A673 (cell line): ENCODE measurements around the gene PGAP6. TPM values are rescaled to one million over a fixed set of nuclear protein-coding genes. Genes with fewer than 3 reads are reported as not detected.

Experiments used
- BruUV-seq: library from RNA; stranded (reverse); fragments of 400-500 nt; replicated peaks from 2 replicates; lab custom pipeline; 2021; lab: Mats Ljungman, UMichigan
- CTCF ChIA-PET: fragments of 300-600 bp; sonication (Branson Sonifier 250); formaldehyde crosslinking; loops from one replicate; lab custom pipeline; 2022; ENCODE audit warnings: antibody characterized with exemption; lab: Charles Lee
- POLR2A ChIA-PET: fragments of 300-600 bp; sonication (Branson Sonifier 250); formaldehyde crosslinking; loops from one replicate; lab custom pipeline; 2022; ENCODE audit warnings: antibody characterized with exemption; ENCODE audit not compliant: low non-redundant PET; lab: Charles Lee
- DNase-seq: peaks from one replicate; pipeline ENCODE4 v3.0.0-alpha.2; 2015; ENCODE audit warnings: low spot score
- H3K27ac ChIP-seq: fragments of 200-600 bp; sonication (generic); 2 replicates; pipeline ENCODE4 v1.5.1; 2016; ENCODE audit warnings: mixed run types, low read depth, mild to moderate bottlenecking, mixed read lengths, antibody characterized with exemption, low read length; ENCODE audit not compliant: poor library complexity, severe bottlenecking
- H3K27me3 ChIP-seq: fragments of 200-600 bp; sonication (generic); replicated peaks from 2 replicates; pipeline ENCODE4 v1.6.1; 2017; ENCODE audit warnings: mixed run types, low read depth, mild to moderate bottlenecking, mixed read lengths, antibody characterized with exemption, low read length; ENCODE audit not compliant: insufficient read depth, poor library complexity
- H3K36me3 ChIP-seq: fragments of 200-600 bp; sonication (generic); 2 replicates; pipeline ENCODE4 v1.6.1; 2016; ENCODE audit warnings: mixed run types, mild to moderate bottlenecking, mixed read lengths, antibody characterized with exemption, low read length; ENCODE audit not compliant: insufficient read depth, poor library complexity, severe bottlenecking
- H3K4me1 ChIP-seq: fragments of 200-600 bp; sonication (generic); 2 replicates; pipeline ENCODE4 v1.6.1; 2017; ENCODE audit warnings: mixed run types, mild to moderate bottlenecking, mixed read lengths, antibody characterized with exemption, low read length; ENCODE audit not compliant: insufficient read depth, poor library complexity, severe bottlenecking
- H3K4me3 ChIP-seq: fragments of 200-600 bp; sonication (generic); 2 replicates; pipeline ENCODE4 v1.5.1; 2016; ENCODE audit warnings: low read depth, mixed run types, mild to moderate bottlenecking, mixed read lengths, low read length; ENCODE audit not compliant: poor library complexity, severe bottlenecking
- H3K9me3 ChIP-seq: fragments of 200-600 bp; sonication (generic); 2 replicates; pipeline ENCODE4 v1.6.1; 2016; ENCODE audit warnings: mixed run types, low read depth, mild to moderate bottlenecking, mixed read lengths, antibody characterized with exemption, low read length; ENCODE audit not compliant: poor library complexity, severe bottlenecking
- EZH2 ChIP-seq: fragments of 200-600 bp; sonication (generic); IDR thresholded peaks from 2 replicates; pipeline ENCODE4 v1.6.1; 2017; ENCODE audit warnings: borderline replicate concordance, low read depth, mild to moderate bottlenecking, mixed read lengths, antibody characterized with exemption, low read length; ENCODE audit not compliant: poor library complexity, severe bottlenecking
- intact Hi-C: fragments of 100-400 bp; cut with micrococcal nuclease; formaldehyde crosslinking; loops from one replicate; pipeline ENCODE4 v1.10.0; 2022; ENCODE audit not compliant: unreplicated experiment
- total RNA-seq: library from RNA; stranded (reverse); gene quantifications from 2 replicates; pipeline ENCODE4 v1.2.3, GENCODE V29; 2021
- TF ChIP-seq, protein P1 (sequence below): fragments of 300-800, 200-600 bp; sonication (generic); conservative IDR thresholded peaks from 2 replicates; pipeline ENCODE4 v1.5.1; 2017; ENCODE audit warnings: low read depth, mild to moderate bottlenecking, antibody characterized with exemption, low read length, moderate library complexity, mixed read lengths

The PGAP6 gene
- total RNA-seq, 1 experiment from 2014 or later = 38.7 TPM

DNA sequence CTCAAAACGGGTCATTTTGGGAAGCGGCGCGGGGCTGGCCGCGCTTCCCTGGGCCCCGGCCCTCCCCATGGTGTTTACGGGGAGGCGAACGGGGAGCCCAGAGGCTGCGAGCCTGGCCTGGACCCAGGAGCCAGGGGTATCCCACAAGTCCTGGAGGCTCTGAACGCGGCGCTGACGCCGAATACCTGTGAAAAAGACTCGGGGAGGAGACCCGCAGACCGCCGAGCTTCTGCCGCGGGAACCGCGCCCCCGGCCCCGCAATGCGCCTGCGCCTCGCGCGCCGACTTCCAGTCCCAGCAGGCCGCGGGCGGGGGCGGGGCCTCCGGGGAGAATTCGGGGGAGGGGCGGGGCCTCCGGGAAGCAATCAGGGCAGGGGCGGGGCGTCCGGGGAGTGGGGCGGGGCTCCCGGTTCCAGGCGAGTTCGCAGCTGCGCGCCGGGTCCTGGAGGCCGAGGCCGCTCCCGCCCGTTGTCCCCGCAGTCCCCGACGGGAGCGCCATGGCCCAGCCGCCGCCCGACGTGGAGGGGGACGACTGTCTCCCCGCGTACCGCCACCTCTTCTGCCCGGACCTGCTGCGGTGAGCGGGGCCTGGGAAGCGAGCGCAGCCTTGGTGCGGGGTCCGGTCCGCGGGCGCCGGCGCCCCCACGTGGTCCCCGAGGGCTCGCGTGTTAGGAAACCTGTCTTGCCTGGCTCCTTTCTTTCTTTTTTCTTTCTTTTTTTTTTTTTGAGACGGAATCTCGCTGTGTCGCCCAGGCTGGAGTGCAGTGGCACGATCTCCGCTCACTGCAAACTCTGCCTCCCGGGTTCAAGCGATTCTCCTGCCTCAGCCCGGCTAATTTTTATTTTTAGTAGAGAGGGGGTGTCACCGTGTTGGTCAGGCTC lies 19.9 kb upstream of the PGAP6 start, which contains the start of gene DECR2:
Gene DECR2, plus strand, starts transcription at position 418 of the 881 bp plus-strand sequence. Its CDS starts 79 bp downstream, at position 497.
- no TSS peak for BruUV-seq
- TF ChIP-seq, protein P1, sequence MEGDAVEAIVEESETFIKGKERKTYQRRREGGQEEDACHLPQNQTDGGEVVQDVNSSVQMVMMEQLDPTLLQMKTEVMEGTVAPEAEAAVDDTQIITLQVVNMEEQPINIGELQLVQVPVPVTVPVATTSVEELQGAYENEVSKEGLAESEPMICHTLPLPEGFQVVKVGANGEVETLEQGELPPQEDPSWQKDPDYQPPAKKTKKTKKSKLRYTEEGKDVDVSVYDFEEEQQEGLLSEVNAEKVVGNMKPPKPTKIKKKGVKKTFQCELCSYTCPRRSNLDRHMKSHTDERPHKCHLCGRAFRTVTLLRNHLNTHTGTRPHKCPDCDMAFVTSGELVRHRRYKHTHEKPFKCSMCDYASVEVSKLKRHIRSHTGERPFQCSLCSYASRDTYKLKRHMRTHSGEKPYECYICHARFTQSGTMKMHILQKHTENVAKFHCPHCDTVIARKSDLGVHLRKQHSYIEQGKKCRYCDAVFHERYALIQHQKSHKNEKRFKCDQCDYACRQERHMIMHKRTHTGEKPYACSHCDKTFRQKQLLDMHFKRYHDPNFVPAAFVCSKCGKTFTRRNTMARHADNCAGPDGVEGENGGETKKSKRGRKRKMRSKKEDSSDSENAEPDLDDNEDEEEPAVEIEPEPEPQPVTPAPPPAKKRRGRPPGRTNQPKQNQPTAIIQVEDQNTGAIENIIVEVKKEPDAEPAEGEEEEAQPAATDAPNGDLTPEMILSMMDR = peak; percentile 63
- TF ChIP-seq EZH2 = no peak
- Histone ChIP-seq H3K36me3 (peaks cover 21% of the 10 kb centered on the region), H3K4me1 (peaks cover 17% of the 10 kb centered on the region), H3K9me3 (no peaks in the 10 kb centered on the region), H3K27me3 (no peaks in the 10 kb centered on the region), H3K4me3 (peak within 1 kb of the TSS; percentile 62), H3K27ac (peak within 1 kb of the TSS; percentile 91)
- POLR2A ChIA-PET = interaction anchor here (0.6 to 1.5 kb wide), 2 partner anchors 125 to 314 kb away, joined by 4 to 11 read pairs; partner anchors contain the start of gene CAPN15
- peak; percentile 94 for DNase-seq
- CTCF ChIA-PET = interaction anchor here (0.7 to 1.0 kb wide), 2 partner anchors 19 to 357 kb away, joined by 3 read pairs; no protein-coding TSS in a partner anchor
- intact Hi-C loops = loop anchor here (5.0 kb wide), 2 partner anchors 86 to 126 kb away; partner anchors contain the start of gene CAPN15

DNA sequence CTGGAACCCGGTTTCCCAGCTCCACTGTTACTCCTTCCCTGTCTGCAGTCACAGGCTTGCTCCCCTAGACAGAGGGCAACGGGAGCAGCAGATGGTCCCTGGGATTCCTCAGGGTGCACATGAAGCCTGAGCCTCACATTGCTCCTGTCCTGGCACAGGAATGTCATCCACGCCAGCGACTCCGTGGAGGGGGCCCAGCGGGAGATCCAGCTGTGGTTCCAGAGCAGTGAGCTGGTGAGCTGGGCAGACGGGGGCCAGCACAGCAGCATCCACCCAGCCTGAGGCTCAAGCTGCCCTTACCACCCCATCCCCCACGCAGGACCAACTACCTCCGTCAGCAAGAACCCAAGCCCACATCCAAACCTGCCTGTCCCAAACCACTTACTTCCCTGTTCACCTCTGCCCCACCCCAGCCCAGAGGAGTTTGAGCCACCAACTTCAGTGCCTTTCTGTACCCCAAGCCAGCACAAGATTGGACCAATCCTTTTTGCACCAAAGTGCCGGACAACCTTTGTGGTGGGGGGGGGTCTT lies 18.3 kb upstream of the PGAP6 start:
- Histone ChIP-seq H3K27me3 (no peaks in the 10 kb centered on the region), H3K4me1 (peaks cover 17% of the 10 kb centered on the region), H3K9me3 (no peaks in the 10 kb centered on the region), H3K36me3 (peaks cover 21% of the 10 kb centered on the region), H3K27ac (peak overlapping the region; percentile 91), H3K4me3 (peak overlapping the region; percentile 62)
- ChIA-PET CTCF (no interaction called here), POLR2A (no interaction called here)
- intact Hi-C loops = loop anchor here (5.0 kb wide), 2 partner anchors 87 to 127 kb away; partner anchors contain the start of gene CAPN15
- DNase-seq = no peak
- TF ChIP-seq, protein P1 = no peak
- TF ChIP-seq EZH2 = no peak
- BruUV-seq = TSS peak; percentile 47

DNA sequence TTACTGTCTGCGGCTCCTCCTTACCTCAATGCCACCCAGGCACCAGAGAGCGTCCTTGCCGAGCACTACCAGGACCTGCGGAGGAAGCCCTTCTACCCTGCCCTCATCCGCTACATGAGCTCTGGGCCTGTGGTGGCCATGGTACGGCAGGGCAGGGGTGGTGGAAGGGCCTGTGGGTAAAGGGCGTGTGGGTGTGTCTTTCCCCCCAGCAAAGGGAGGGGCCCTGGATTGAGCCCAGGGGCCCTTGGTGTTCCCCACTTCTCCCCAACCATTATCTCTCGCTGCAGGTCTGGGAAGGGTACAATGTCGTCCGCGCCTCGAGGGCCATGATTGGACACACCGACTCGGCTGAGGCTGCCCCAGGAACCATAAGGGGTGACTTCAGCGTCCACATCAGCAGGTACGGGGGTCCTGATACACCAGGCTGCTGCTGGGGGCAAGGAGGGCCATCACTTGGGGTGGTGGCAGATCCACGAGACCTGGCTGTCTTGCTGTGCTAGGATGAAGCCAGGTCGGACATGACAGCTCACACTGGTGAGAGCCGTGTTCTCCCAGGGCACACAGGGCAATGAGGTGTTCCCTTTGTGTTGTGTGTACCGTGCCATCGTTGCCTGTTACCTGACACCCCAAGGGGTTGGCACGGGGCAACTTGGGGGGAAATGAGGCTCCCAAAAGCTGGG lies 17.7 kb upstream of the PGAP6 start:
- Histone ChIP-seq H3K9me3 (no peaks in the 10 kb centered on the region), H3K27me3 (no peaks in the 10 kb centered on the region), H3K36me3 (peaks cover 21% of the 10 kb centered on the region), H3K27ac (peak overlapping the region; percentile 23), H3K4me1 (peaks cover 17% of the 10 kb centered on the region), H3K4me3 (no peak overlapping the region)
- ChIA-PET CTCF (no interaction called here), POLR2A (no interaction called here)
- intact Hi-C loops = loop anchor here (5.0 kb wide), 2 partner anchors 88 to 128 kb away; partner anchors contain the start of gene CAPN15
- no TSS peak for BruUV-seq
- no peak for TF ChIP-seq EZH2
- TF ChIP-seq, protein P1 = no peak
- DNase-seq = no peak
